GM19463 (cell line): ENCODE results near the gene PSMC5.
A peak's percentile ranks its signal among the peaks of the same experiment; 100 is the strongest.
"Not testable (repeated sequence)": the region's sequence is repeated elsewhere in the genome, so short reads cannot be mapped to it uniquely, and the experiment has no call there.

Source experiments
- ATAC-seq: cut with Tn5 transposase; IDR thresholded peaks from one replicate; pipeline ENCODE4 v1.9.1; 2021; ENCODE audit warnings: mild to moderate bottlenecking, moderate library complexity; ENCODE audit not compliant: unreplicated experiment

The PSMC5 gene

GRCh38 chr17:63838631-63839171 lies 11.5 kb downstream of the PSMC5 start:
- ATAC-seq: no peak

DNA sequence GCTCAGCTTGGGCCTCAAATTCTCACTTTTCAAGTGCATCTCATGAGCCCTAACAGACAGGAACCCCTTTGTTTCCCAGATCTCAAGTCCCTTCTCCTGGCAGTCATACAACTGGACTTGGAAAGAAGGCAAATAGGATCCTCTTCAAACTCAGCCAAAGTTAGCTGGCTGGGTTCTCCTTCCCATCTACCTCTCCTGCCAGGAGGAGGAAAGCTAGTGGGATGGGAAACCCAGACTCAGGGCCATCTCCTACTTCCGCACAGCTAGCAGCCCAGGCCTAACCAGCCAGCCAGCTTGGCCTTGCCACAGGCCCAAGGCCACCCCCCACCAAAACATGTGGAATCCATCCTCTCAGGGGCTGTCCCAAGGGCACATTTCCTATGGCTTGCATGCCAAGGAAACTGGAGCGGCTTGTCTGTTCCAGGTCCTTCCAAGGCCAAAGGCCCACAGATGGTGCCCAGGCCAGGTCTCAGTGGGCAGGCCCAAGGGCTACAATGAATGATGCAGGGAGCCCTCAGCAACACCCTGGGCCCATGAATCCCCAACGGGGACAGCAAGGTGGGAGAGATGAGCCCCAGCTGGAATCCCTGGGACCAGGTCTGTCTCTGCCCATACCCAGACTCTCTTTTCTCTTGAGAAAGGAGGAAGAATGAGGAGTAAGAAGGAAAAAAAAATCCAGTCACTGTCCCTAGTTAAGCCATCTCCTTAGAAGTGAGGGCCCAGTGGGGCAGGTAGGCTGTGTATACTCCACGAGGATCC lies 13.5 kb downstream of the PSMC5 start:
- ATAC-seq: no peak

- ATAC-seq: no peak
Observed at GRCh38 chr17:63841350-63842172, 14.3 kb downstream of the PSMC5 start.

GRCh38 chr17:63842173-63842539 lies 14.9 kb downstream of the PSMC5 start:
- ATAC-seq: peak; percentile 36

GRCh38 chr17:63842540-63843386 lies 15.5 kb downstream of the PSMC5 start, which contains the start of gene SMARCD2:
TSS of gene SMARCD2 (minus strand) at chr17:63842685. CDS start at chr17:63842674, 11 bp downstream.
- peak; percentile 81 for ATAC-seq

DNA sequence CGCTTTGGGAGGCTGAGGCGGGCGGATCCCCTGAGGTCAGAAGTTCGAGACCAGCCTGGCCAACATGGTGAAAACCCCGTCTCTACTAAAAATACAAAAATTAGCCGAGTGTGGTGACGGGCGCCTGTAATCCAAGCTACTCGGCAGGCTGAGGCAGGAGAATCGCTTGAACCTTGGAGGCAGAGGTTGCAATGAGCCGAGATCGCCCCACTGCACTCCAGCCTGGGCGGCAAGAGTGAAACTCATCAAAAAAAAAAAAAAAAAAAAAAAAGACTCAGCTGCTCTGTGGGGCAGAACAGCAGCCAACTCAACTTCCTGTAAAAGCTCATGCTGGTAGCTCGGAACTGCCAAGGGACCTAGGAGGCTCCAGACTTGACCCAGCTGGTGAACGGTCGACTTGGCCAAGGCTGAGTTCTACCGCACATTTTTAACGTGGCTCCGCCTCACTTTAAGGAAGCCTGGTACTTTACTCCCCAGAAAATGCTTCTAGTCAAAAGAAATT lies 16.2 kb downstream of the PSMC5 start:
- ATAC-seq: not testable (repeated sequence)

DNA sequence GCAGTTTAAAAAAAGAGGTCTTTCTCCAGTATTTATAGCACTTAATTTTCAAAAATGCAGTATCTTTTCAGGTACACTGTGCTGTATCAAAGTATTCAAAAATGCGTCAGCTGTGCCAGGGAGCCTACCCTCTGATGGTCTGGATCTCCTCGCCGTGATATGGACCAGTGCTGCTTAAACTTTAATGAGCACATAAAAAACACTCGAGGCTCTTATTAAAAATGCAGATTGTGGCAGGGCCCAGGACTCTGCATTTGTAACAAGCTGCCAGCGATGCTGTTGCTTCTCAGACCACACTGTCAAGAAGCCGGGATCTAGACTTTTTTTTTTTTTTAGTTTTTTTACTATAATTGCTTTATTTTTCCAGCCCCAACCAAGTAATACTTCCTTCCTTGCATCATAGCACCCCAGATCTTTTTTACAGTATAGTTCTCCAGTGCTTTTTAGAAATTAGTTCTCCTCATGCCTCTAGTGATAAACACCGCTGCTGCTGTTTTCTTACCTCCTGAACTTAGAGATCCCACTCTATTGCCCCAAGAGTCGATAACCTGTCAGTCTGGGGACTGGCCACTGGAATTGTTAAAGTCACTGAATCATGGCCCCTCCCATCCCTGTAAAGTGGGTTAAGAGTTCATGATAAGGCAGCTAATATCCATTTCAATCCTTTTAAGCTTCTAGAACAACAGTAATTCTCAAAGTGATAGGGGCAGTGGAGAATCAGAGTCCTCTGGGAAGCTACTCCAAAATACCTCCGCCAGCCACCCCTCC lies 16.9 kb downstream of the PSMC5 start:
- no peak for ATAC-seq

DNA sequence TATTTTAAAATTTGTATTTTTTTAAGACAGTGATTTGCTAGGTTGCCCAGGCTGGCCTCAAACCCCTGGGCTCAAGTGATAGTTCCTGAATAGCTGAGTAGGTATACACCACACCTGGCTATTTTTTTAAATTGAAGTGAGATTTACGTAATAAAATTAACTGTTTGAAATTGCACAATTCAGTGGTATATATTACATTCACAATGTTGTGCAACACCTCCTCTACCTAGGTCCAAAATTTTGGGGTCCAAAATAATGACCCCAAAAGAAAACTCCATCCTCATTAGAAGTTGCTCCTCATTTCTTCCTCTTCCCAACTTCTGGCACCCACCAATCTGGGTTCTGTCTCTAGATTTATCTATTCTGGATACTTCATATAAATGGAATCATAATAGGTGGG lies 18.3 kb downstream of the PSMC5 start:
- ATAC-seq: no peak

GRCh38 chr17:63847525-63848249 lies 20.5 kb downstream of the PSMC5 start:
- no peak for ATAC-seq

- ATAC-seq: peak; percentile 95
Observed at GRCh38 chr17:63848834-63849689, 21.8 kb downstream of the PSMC5 start.

GRCh38 chr17:63850401-63850800 lies 23.2 kb downstream of the PSMC5 start:
- no peak for ATAC-seq

DNA sequence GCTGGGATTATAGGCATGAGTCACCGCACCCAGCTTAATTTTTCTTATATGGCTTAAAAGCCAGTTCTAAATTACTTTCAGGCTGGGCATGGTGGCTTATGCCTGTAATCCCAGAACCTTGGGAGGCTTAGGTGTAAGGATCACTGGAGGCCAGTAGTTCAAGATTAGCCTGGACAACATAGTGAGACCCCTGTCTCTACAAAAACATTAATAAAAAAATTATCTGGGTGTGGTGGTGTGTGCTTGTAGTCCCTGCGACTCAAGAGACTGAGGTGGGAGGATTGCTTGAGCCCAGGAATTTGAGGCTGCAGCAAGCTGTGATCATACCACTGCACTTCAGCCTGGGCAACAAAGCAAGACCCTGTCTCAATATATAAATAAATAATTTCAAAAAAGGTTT lies 26.0 kb downstream of the PSMC5 start:
- no peak for ATAC-seq

- no peak for ATAC-seq
Observed at GRCh38 chr17:63854709-63855108, 27.5 kb downstream of the PSMC5 start.

GRCh38 chr17:63855185-63855584 lies 28.0 kb downstream of the PSMC5 start:
- ATAC-seq: no peak

GRCh38 chr17:63856425-63856824 lies 29.2 kb downstream of the PSMC5 start:
- not testable (repeated sequence) for ATAC-seq

DNA sequence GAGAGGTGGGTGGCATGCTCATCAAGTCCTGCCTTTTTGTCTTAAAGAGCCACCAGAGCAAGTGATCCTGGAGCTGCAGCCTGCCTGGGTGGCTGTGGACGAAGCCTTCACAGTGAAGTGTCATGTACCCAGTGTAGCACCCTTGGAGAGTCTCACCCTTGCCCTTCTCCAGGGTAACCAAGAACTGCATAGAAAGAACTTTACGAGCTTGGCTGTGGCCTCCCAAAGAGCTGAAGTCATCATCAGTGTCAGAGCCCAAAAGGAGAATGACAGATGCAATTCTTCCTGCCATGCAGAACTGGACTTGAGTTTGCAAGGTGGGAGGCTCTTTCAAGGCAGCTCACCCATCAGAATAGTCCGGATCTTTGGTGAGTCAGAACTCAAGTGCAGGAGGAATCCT lies 32.0 kb downstream of the PSMC5 start:
- ATAC-seq: no peak

DNA sequence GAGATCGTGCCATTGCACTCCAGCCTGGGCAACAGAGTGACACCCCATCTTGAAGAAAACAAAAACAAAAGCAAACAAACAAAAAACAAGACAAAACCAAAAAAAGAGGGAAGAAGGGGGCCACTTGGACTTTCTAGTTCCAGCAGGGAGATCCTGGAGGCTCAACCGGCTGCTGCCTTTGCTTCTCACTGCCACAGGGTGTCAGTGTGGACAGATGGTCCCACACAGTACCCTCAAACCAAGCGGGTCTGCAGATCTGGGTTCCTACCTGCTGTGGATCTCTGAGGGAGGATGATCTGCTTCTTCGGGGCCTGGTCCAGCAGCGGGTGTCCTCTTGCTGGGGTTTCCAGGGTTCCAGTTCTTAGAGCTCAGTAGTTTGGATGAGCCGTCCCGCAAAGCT lies 39.4 kb downstream of the PSMC5 start:
- ATAC-seq: not testable (repeated sequence)
